CD14-positive monocyte (primary cell): ENCODE results near the gene DELE1. TPM values are rescaled to one million over a fixed set of nuclear protein-coding genes. Genes with fewer than 3 reads are reported as not detected.

ENCODE experiments used
- DNase-seq, 3 donors: peaks; one replicate each; pipeline ENCODE4 v3.0.0-alpha.2; 2011 to 2022
- H2AFZ ChIP-seq: 2 replicates; pipeline ENCODE4 v1.6.0; 2012; ENCODE audit warnings: mild to moderate bottlenecking, low read depth, low read length, inconsistent platforms; ENCODE audit not compliant: insufficient read depth, poor library complexity, severe bottlenecking
- H3K27ac ChIP-seq, 2 donors: 1 replicate in 1 of 2; 2 replicates in 1 of 2; pipeline ENCODE4 v1.5.1; 2012 to 2013; ENCODE audit warnings: low read length in 2 of 2, control low read depth in 1 of 2, inconsistent platforms in 1 of 2, low read depth in 1 of 2, mild to moderate bottlenecking in 1 of 2
- H3K27me3 ChIP-seq, 2 donors: one replicate each; pipeline versions ENCODE4 v1.6.0 to v1.6.1; 2011 to 2013; ENCODE audit warnings: low read length in 2 of 2; ENCODE audit not compliant: control insufficient read depth in 2 of 2, insufficient read depth in 2 of 2
- H3K36me3 ChIP-seq, 2 donors: replicated peaks in 1 of 2; 1 replicate in 1 of 2; 2 replicates in 1 of 2; pipeline versions ENCODE4 v1.5.1 to v1.6.1; 2012 to 2013; ENCODE audit warnings: low read length in 2 of 2, control low read depth in 1 of 2, inconsistent platforms in 1 of 2, mild to moderate bottlenecking in 1 of 2; ENCODE audit not compliant: insufficient read depth in 2 of 2, control insufficient read depth in 1 of 2
- H3K4me1 ChIP-seq, 2 donors: 1 replicate in 1 of 2; 2 replicates in 1 of 2; pipeline versions ENCODE4 v1.5.1 to v1.6.1; 2012 to 2013; ENCODE audit warnings: low read length in 2 of 2, control low read depth in 1 of 2, inconsistent platforms in 1 of 2, mild to moderate bottlenecking in 1 of 2, moderate library complexity in 1 of 2; ENCODE audit not compliant: insufficient read depth in 2 of 2, control insufficient read depth in 1 of 2
- H3K4me2 ChIP-seq: replicated peaks from 2 replicates; pipeline ENCODE3; 2012; ENCODE audit warnings: low read length, moderate library complexity, mild to moderate bottlenecking; ENCODE audit not compliant: poor library complexity, severe bottlenecking; ENCODE audit errors: extremely low read depth
- H3K4me3 ChIP-seq, 3 experiments: fragments of 200-600 bp in 1 of 3; sonication (generic) in 1 of 3; replicated peaks in 1 of 3; 1 replicate in 2 of 3; 2 replicates in 1 of 3; pipeline ENCODE4 v1.5.1; 2011 to 2013; ENCODE audit warnings: low read length in 3 of 3, mild to moderate bottlenecking in 3 of 3, control low read depth in 2 of 3, low read depth in 2 of 3, inconsistent platforms in 1 of 3, moderate library complexity in 1 of 3
- H3K79me2 ChIP-seq: 2 replicates; pipeline ENCODE4 v1.6.0; 2012; ENCODE audit warnings: mild to moderate bottlenecking, control low read depth, inconsistent platforms, low read length, moderate library complexity; ENCODE audit not compliant: insufficient read depth
- H3K9ac ChIP-seq: 2 replicates; pipeline ENCODE4 v1.6.0; 2017; ENCODE audit warnings: low read length, mild to moderate bottlenecking; ENCODE audit not compliant: insufficient read depth, poor library complexity, severe bottlenecking
- H3K9me3 ChIP-seq, 2 donors: replicated peaks in 1 of 2; 1 replicate in 1 of 2; 2 replicates in 1 of 2; pipeline versions ENCODE4 v1.5.1 to v1.6.1; 2012 to 2013; ENCODE audit warnings: low read length in 2 of 2, control low read depth in 1 of 2; ENCODE audit not compliant: control insufficient read depth in 1 of 2, insufficient read depth in 1 of 2
- H4K20me1 ChIP-seq: 2 replicates; pipeline ENCODE4 v1.6.0; 2012; ENCODE audit warnings: mild to moderate bottlenecking, low read length, control low read depth, moderate library complexity; ENCODE audit not compliant: insufficient read depth
- H3K27ac Mint-ChIP-seq, 7 donors: one replicate each; pipeline ENCODE4 v1.8.0; 2020; ENCODE audit warnings: mild to moderate bottlenecking in 7 of 7, mixed read lengths in 7 of 7, moderate library complexity in 6 of 7, inconsistent platforms in 2 of 7
- H3K27me3 Mint-ChIP-seq, 3 donors: one replicate each; pipeline ENCODE4 v1.8.0; 2021 to 2022; ENCODE audit warnings: low read depth in 3 of 3, mild to moderate bottlenecking in 3 of 3, mixed read lengths in 3 of 3, moderate library complexity in 3 of 3, inconsistent platforms in 1 of 3
- H3K36me3 Mint-ChIP-seq, 2 donors: one replicate each; pipeline ENCODE4 v1.8.0; 2020; ENCODE audit warnings: mixed read lengths in 2 of 2, inconsistent platforms in 1 of 2, mild to moderate bottlenecking in 1 of 2
- H3K4me1 Mint-ChIP-seq: one replicate; pipeline ENCODE4 v1.8.0; 2020; ENCODE audit warnings: mild to moderate bottlenecking, mixed read lengths
- H3K4me3 Mint-ChIP-seq, 2 donors: one replicate each; pipeline ENCODE4 v1.8.0; 2020; ENCODE audit warnings: mild to moderate bottlenecking in 2 of 2, mixed read lengths in 2 of 2, moderate library complexity in 1 of 2
- H3K9me3 Mint-ChIP-seq, 7 donors: one replicate each; pipeline ENCODE4 v1.8.0; 2020 to 2022; ENCODE audit warnings: mixed read lengths in 7 of 7, mild to moderate bottlenecking in 6 of 7, moderate library complexity in 6 of 7, inconsistent platforms in 2 of 7
- WGBS: methylation state at CpG from one replicate; pipeline ENCODE4 v1.1.5; 2013; ENCODE audit warnings: missing lambda C conversion rate; ENCODE audit not compliant: insufficient coverage; 5-methylcytosine and 5-hydroxymethylcytosine counted together
- intact Hi-C, 2 donors: fragments of 100-400 bp; cut with micrococcal nuclease; formaldehyde crosslinking; loops; one replicate each; pipeline versions ENCODE4 v1.15.0 to v1.15.1; 2023
- polyA plus RNA-seq, 3 donors: library from polyadenylated mRNA; depleted of rRNA in 1 of 3; unstranded in 2 of 3; stranded (reverse) in 1 of 3; fragments of 300-500 nt in 2 of 3; fragments of >200 nt in 1 of 3; fragmentation: Illumina TruSeq in 2 of 3; gene quantifications; 1 replicate in 2 of 3; 2 replicates in 1 of 3; pipeline ENCODE4 v1.2.3, GENCODE V29; 2012 to 2021
- TF ChIP-seq, protein P1 (sequence below): fragments of 200-600 bp; IDR thresholded peaks from one replicate; pipeline ENCODE4 v1.8.0; 2022; ENCODE audit warnings: antibody characterized with exemption, mild to moderate bottlenecking

The DELE1 gene
- polyA plus RNA-seq, 3 donors: 47.3 to 140 (median 49.6) TPM

DNA sequence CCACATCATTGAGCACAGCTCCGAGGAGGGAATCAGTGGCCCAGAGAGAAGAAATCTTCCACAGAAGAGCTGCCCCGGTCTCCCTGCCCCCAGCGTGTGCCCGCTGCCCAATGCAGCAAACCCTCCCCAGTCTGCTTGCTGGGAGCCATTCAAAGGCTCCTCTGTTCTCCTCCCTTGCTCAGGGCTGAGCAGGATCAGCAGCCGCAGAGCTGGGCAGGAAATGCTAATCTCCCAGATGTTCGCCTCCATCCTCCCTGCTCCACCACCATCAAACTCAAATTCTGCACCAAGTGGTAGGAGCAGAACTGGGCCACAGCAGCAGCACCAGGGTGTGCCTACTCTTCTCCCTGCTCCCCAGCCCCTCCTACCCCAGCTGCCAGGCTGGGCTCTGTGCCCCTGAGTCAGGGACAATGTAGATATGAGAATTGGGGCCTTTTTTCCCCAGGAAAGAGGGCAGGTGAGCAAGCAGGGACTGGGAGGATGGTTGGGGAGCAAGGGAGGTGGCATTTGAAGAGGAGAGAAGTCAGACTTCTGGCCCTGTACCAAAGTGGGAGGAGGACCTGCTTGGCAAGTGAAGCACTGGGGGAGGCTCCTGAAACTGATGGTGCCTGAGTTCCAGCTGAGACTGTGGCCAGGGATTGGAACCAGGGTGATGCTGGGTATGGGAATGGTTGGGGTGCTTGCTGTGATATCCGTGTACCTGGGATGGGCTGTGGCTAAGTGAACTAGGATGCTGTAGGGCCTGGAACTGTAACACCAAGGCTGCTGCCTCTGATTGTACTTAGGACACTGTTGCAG is 43.5 kb upstream of the DELE1 start:
- Mint-ChIP-seq H3K4me3 (peak overlapping the region in 1 of 2 donors; percentile 98), H3K9me3 (peaks cover 0 to 31% (median 13%) of the 10 kb centered on the region in 7 donors), H3K27ac (peak overlapping the region in 3 of 7 donors; percentile 11 to 72 (median 38)), H3K4me1 (peaks cover 25% of the 10 kb centered on the region), H3K36me3 (peaks cover 0 to 13% of the 10 kb centered on the region in 2 donors), H3K27me3 (peaks cover 87 to 97% (median 92%) of the 10 kb centered on the region in 3 donors)
- Histone ChIP-seq H2AFZ (no peak overlapping the region), H3K79me2 (no peaks in the 10 kb centered on the region), H3K4me1 (peaks cover 12 to 18% of the 10 kb centered on the region in 2 donors), H4K20me1 (peaks cover 4% of the 10 kb centered on the region), H3K9me3 (peaks cover 2 to 50% of the 10 kb centered on the region in 2 donors), H3K4me2 (no peak overlapping the region), H3K27me3 (peaks cover 77 to 92% of the 10 kb centered on the region in 2 donors), H3K27ac (no peak overlapping the region), H3K4me3 (no peak overlapping the region), H3K36me3 (no peaks in the 10 kb centered on the region), H3K9ac (no peak overlapping the region)
- WGBS: 16% methylated on average over 6 of the region's 7 CpGs
- DNase-seq: no peak
- intact Hi-C loops: loop anchor here in 1 of 2 donors (5.0 kb wide), 1 partner anchor 178 kb away; no protein-coding TSS in a partner anchor
- TF ChIP-seq, protein P1, sequence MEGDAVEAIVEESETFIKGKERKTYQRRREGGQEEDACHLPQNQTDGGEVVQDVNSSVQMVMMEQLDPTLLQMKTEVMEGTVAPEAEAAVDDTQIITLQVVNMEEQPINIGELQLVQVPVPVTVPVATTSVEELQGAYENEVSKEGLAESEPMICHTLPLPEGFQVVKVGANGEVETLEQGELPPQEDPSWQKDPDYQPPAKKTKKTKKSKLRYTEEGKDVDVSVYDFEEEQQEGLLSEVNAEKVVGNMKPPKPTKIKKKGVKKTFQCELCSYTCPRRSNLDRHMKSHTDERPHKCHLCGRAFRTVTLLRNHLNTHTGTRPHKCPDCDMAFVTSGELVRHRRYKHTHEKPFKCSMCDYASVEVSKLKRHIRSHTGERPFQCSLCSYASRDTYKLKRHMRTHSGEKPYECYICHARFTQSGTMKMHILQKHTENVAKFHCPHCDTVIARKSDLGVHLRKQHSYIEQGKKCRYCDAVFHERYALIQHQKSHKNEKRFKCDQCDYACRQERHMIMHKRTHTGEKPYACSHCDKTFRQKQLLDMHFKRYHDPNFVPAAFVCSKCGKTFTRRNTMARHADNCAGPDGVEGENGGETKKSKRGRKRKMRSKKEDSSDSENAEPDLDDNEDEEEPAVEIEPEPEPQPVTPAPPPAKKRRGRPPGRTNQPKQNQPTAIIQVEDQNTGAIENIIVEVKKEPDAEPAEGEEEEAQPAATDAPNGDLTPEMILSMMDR: no peak

- H3K27me3 ChIP-seq: peaks cover 71 to 88% of the 10 kb centered on the region in 2 donors
- intact Hi-C loops: no loop called here
- DNase-seq: no peak
- H3K9me3 Mint-ChIP-seq: peaks cover 0 to 24% (median 13%) of the 10 kb centered on the region in 7 donors
- H3K9ac ChIP-seq: no peak overlapping the region
- H3K4me1 Mint-ChIP-seq: peaks cover 25% of the 10 kb centered on the region
- WGBS: 50% methylated on average over 8 of the region's 8 CpGs
- H3K36me3 Mint-ChIP-seq: peaks cover 0 to 13% of the 10 kb centered on the region in 2 donors
- H3K79me2 ChIP-seq: no peaks in the 10 kb centered on the region
- H3K4me3 Mint-ChIP-seq: peak overlapping the region in 1 of 2 donors; percentile 61
- H3K9me3 ChIP-seq: peaks cover 2 to 45% of the 10 kb centered on the region in 2 donors
- no peak overlapping the region for H2AFZ ChIP-seq
- H3K4me3 ChIP-seq: no peak overlapping the region
- H3K27ac Mint-ChIP-seq: no peak overlapping the region
- peaks cover 12 to 18% of the 10 kb centered on the region in 2 donors for H3K4me1 ChIP-seq
- peaks cover 86 to 94% (median 93%) of the 10 kb centered on the region in 3 donors for H3K27me3 Mint-ChIP-seq
- no peak overlapping the region for H3K27ac ChIP-seq
- TF ChIP-seq, protein P1: no peak
- peaks cover 4% of the 10 kb centered on the region for H4K20me1 ChIP-seq
- no peaks in the 10 kb centered on the region for H3K36me3 ChIP-seq
- H3K4me2 ChIP-seq: no peak overlapping the region
Observed at GRCh38 chr5:141880961-141881801, 42.5 kb upstream of the DELE1 start.
